Measurements from ENCODE around the gene THYN1.
"Not testable (repeated sequence)": the region's sequence is repeated elsewhere in the genome, so short reads cannot be mapped to it uniquely, and the experiment has no call there.

The THYN1 gene

GRCh38 chr11:134253188-134253993, at the start of gene THYN1, which contains the start of gene ACAD8:
THYN1 (minus strand) TSS chr11:134253352; CDS start chr11:134252882, 470 bp downstream.
ACAD8 (plus strand) TSS chr11:134253568; CDS start chr11:134253601, 33 bp downstream.
- peak; percentile 94 for DNase-seq (ENCODE audit: low read depth)

- no peak for DNase-seq (ENCODE audit: low read depth)
Measured at GRCh38 chr11:134294664-134295063, 41.5 kb upstream of the THYN1 start.

- DNase-seq (ENCODE audit: low read depth) = no peak
Measured at GRCh38 chr11:134293119-134294113, 40.3 kb upstream of the THYN1 start.

- DNase-seq (ENCODE audit: low read depth) = no peak
Measured at GRCh38 chr11:134292661-134293060, 39.5 kb upstream of the THYN1 start.

GRCh38 chr11:134291196-134291595, 38.0 kb upstream of the THYN1 start:
- no peak for DNase-seq (ENCODE audit: low read depth)

- no peak for DNase-seq (ENCODE audit: low read depth)
Measured at GRCh38 chr11:134290646-134291045, 37.5 kb upstream of the THYN1 start.

GRCh38 chr11:134289789-134290188, 36.6 kb upstream of the THYN1 start:
- no peak for DNase-seq (ENCODE audit: low read depth)

GRCh38 chr11:134289167-134289566, 36.0 kb upstream of the THYN1 start:
- no peak for DNase-seq (ENCODE audit: low read depth)

GRCh38 chr11:134288486-134288885, 35.3 kb upstream of the THYN1 start:
- DNase-seq (ENCODE audit: low read depth) = no peak

- DNase-seq (ENCODE audit: low read depth) = no peak
Measured at GRCh38 chr11:134287561-134287960, 34.4 kb upstream of the THYN1 start.

GRCh38 chr11:134284349-134284748, 31.2 kb upstream of the THYN1 start:
- not testable (repeated sequence) for DNase-seq (ENCODE audit: low read depth)

GRCh38 chr11:134283461-134284230, 30.5 kb upstream of the THYN1 start:
- DNase-seq (ENCODE audit: low read depth) = no peak

- DNase-seq (ENCODE audit: low read depth) = no peak
Measured at GRCh38 chr11:134282121-134283045, 29.2 kb upstream of the THYN1 start.

- DNase-seq (ENCODE audit: low read depth) = not testable (repeated sequence)
Measured at GRCh38 chr11:134281635-134282034, 28.5 kb upstream of the THYN1 start.

GRCh38 chr11:134278356-134278755, 25.2 kb upstream of the THYN1 start:
- no peak for DNase-seq (ENCODE audit: low read depth)

GRCh38 chr11:134277183-134278001, 24.2 kb upstream of the THYN1 start:
- no peak for DNase-seq (ENCODE audit: low read depth)

GRCh38 chr11:134276396-134277182, 23.4 kb upstream of the THYN1 start:
- no peak for DNase-seq (ENCODE audit: low read depth)

GRCh38 chr11:134275534-134276395, 22.6 kb upstream of the THYN1 start, which contains the start of gene GLB1L3:
GLB1L3 (plus strand) TSS chr11:134276379; CDS start chr11:134276741, 362 bp downstream.
- DNase-seq (ENCODE audit: low read depth) = peak; percentile 75

Measured in stimulated activated CD4-positive, alpha-beta T cell treated with anti-CD3 and anti-CD28 coated beads, Interleukin-2, amount 100 ng/mL, for 4 hours (primary cell).